Fibroblast of lung (primary cell): ENCODE data around the gene NEDD4.

ENCODE experiments used
- CTCF ChIP-seq, 2 donors: IDR thresholded peaks in 1 of 2; conservative IDR thresholded peaks in 1 of 2; 1 replicate in 1 of 2; 2 replicates in 1 of 2; pipeline ENCODE4 v1.5.1; 2011 to 2012; ENCODE audit warnings: low read length in 2 of 2, control low read depth in 1 of 2, inconsistent platforms in 1 of 2, low read depth in 1 of 2, mild to moderate bottlenecking in 1 of 2
- EZH2 ChIP-seq: IDR thresholded peaks from 2 replicates; pipeline ENCODE4 v1.5.1; 2012; ENCODE audit warnings: low read length, control low read depth, mild to moderate bottlenecking; ENCODE audit errors: missing control alignments

- no peak for TF ChIP-seq CTCF (conservative IDR thresholded peaks at IDR 0.05 in 1 of 2, IDR thresholded peaks at IDR 0.05 in 1 of 2; ENCODE audit: low read depth in 1 of 2, low read length in 2 of 2)
- TF ChIP-seq EZH2: no peak
These were observed 8.2 kb upstream of the NEDD4 start for GRCh38 chr15:56001471-56002078.
